Mucosa of rectum (tissue), 2 donors: Measurements from ENCODE around the gene NRF1.

Experiments used
- H3K27ac ChIP-seq, 2 donors: one replicate each; pipeline ENCODE4 v1.7.0; 2013; ENCODE audit warnings: inconsistent platforms in 2 of 2, low read depth in 2 of 2, low read length in 2 of 2
- H3K27me3 ChIP-seq, 2 donors: one replicate each; pipeline ENCODE4 v1.7.0; 2013; ENCODE audit warnings: low read length in 2 of 2; ENCODE audit not compliant: control insufficient read depth in 2 of 2, insufficient read depth in 2 of 2
- H3K36me3 ChIP-seq, 2 donors: one replicate each; pipeline ENCODE4 v1.7.0; 2013; ENCODE audit warnings: low read length in 2 of 2; ENCODE audit not compliant: control insufficient read depth in 2 of 2, insufficient read depth in 2 of 2
- H3K4me1 ChIP-seq, 2 donors: one replicate each; pipeline ENCODE4 v1.7.0; 2013; ENCODE audit warnings: low read length in 2 of 2, mild to moderate bottlenecking in 1 of 2; ENCODE audit not compliant: control insufficient read depth in 2 of 2, insufficient read depth in 2 of 2
- H3K4me3 ChIP-seq, 2 donors: one replicate each; pipeline ENCODE4 v1.7.0; 2013; ENCODE audit warnings: low read length in 2 of 2
- H3K9ac ChIP-seq, 2 donors: one replicate each; pipeline ENCODE4 v1.7.0; 2013; ENCODE audit warnings: low read length in 2 of 2, low read depth in 1 of 2, mild to moderate bottlenecking in 1 of 2
- H3K9me3 ChIP-seq, 2 donors: one replicate each; pipeline ENCODE4 v1.7.0; 2013; ENCODE audit warnings: low read length in 2 of 2; ENCODE audit not compliant: control insufficient read depth in 2 of 2
- donor health status: healthy.
- donor health status: Normal muscosa, but diverticular disease.

NRF1 gene

GRCh38 chr7:129702761-129703338 lies 91.3 kb downstream of the NRF1 start:
- no peak overlapping the region for H3K9ac ChIP-seq

GRCh38 chr7:129703751-129704150 lies 92.2 kb downstream of the NRF1 start:
- Histone ChIP-seq H3K4me1 (no peaks in the 10 kb centered on the region), H3K4me3 (no peak overlapping the region), H3K27me3 (no peaks in the 10 kb centered on the region), H3K36me3 (peaks cover 0 to 6% of the 10 kb centered on the region in 2 donors), H3K9me3 (no peaks in the 10 kb centered on the region), H3K9ac (no peak overlapping the region), H3K27ac (no peak overlapping the region)

More at GRCh38 chr7:129702761-129703338, 91.3 kb downstream of the NRF1 start:
- Histone ChIP-seq H3K27ac (no peak overlapping the region), H3K36me3 (peaks cover 0 to 4% of the 10 kb centered on the region in 2 donors), H3K27me3 (no peaks in the 10 kb centered on the region), H3K9me3 (no peaks in the 10 kb centered on the region), H3K4me1 (no peaks in the 10 kb centered on the region), H3K4me3 (no peak overlapping the region)

GRCh38 chr7:129707910-129708499 lies 96.5 kb downstream of the NRF1 start:
- H3K27ac ChIP-seq, result no peak overlapping the region
- no peak overlapping the region for H3K4me3 ChIP-seq
- no peaks in the 10 kb centered on the region for H3K4me1 ChIP-seq
- peaks cover 27 to 40% of the 10 kb centered on the region in 2 donors for H3K36me3 ChIP-seq
- H3K9ac ChIP-seq, result no peak overlapping the region
- no peaks in the 10 kb centered on the region for H3K9me3 ChIP-seq
- no peaks in the 10 kb centered on the region for H3K27me3 ChIP-seq

DNA sequence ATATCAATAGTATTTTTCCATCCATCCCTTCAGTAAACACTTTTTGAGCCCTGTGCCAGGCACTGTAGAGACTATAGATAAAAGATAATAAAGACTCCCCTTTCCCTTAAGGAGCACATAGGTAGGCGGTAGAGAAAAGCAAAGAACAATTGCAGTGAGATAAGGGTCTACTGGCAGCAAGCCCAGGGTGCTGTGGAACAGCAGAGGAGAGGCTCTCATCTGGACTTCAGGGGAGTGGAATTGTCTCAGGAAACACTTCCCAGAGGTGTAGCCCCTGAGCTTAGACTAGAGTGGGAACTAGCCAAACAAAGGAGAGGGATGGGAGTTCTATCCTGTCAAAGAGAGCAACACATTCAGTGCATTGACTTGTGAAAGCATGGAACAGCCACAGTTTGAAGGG lies 102.0 kb downstream of the NRF1 start:
- H3K27me3 ChIP-seq, result no peaks in the 10 kb centered on the region

GRCh38 chr7:129714514-129715063 lies 103.1 kb downstream of the NRF1 start:
- Histone ChIP-seq H3K4me1 (no peaks in the 10 kb centered on the region), H3K27me3 (no peaks in the 10 kb centered on the region), H3K27ac (no peak overlapping the region), H3K4me3 (no peak overlapping the region), H3K9me3 (no peaks in the 10 kb centered on the region), H3K36me3 (peaks cover 47 to 71% of the 10 kb centered on the region in 2 donors), H3K9ac (no peak overlapping the region)

More for the DNA sequence above, 102.0 kb downstream of the NRF1 start:
- H3K36me3 ChIP-seq, result peaks cover 48 to 75% of the 10 kb centered on the region in 2 donors
- H3K9ac ChIP-seq, result no peak overlapping the region
- no peak overlapping the region for H3K4me3 ChIP-seq
- no peaks in the 10 kb centered on the region for H3K9me3 ChIP-seq
- H3K4me1 ChIP-seq, result no peaks in the 10 kb centered on the region
- H3K27ac ChIP-seq, result no peak overlapping the region

- Histone ChIP-seq H3K4me3 (no peak overlapping the region), H3K27ac (no peak overlapping the region), H3K27me3 (no peaks in the 10 kb centered on the region), H3K4me1 (no peaks in the 10 kb centered on the region), H3K36me3 (peaks cover 26 to 38% of the 10 kb centered on the region in 2 donors), H3K9ac (no peak overlapping the region), H3K9me3 (no peaks in the 10 kb centered on the region)
These were observed 108.6 kb downstream of the NRF1 start for GRCh38 chr7:129719980-129720732.

DNA sequence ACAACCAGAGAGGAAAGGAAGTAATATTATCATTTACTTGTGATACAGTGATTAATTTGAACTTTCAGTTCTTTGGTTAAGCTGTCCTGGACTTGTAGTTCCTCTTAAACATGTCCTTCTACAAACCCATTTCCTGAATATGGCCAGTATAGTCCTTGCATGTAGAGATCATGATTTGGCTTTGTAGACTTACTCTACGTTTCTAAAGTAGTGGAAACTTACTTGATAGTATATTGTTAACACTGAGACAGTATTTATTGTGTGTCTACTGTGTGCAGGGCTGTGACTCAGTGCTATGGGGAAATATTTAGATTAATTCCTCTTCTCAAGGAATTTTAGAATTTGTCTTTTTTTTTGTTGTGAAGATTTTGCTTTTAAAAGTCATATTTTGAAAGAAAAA lies 109.5 kb downstream of the NRF1 start:
- H3K27ac ChIP-seq, result no peak overlapping the region
- no peaks in the 10 kb centered on the region for H3K4me1 ChIP-seq
- H3K9me3 ChIP-seq, result no peaks in the 10 kb centered on the region
- no peak overlapping the region for H3K9ac ChIP-seq
- no peaks in the 10 kb centered on the region for H3K27me3 ChIP-seq
- H3K36me3 ChIP-seq, result peaks cover 29 to 40% of the 10 kb centered on the region in 2 donors
- H3K4me3 ChIP-seq, result no peak overlapping the region

GRCh38 chr7:129723679-129724078 lies 112.2 kb downstream of the NRF1 start:
- Histone ChIP-seq H3K9ac (no peak overlapping the region), H3K4me3 (no peak overlapping the region), H3K36me3 (peaks cover 25 to 32% of the 10 kb centered on the region in 2 donors), H3K9me3 (no peaks in the 10 kb centered on the region), H3K4me1 (peaks cover 0 to 3% of the 10 kb centered on the region in 2 donors), H3K27me3 (no peaks in the 10 kb centered on the region), H3K27ac (no peak overlapping the region)

- Histone ChIP-seq H3K4me1 (peaks cover 0 to 8% of the 10 kb centered on the region in 2 donors), H3K9ac (no peak overlapping the region), H3K9me3 (no peaks in the 10 kb centered on the region), H3K4me3 (no peak overlapping the region), H3K27me3 (no peaks in the 10 kb centered on the region), H3K36me3 (peaks cover 28 to 30% of the 10 kb centered on the region in 2 donors), H3K27ac (no peak overlapping the region)
These were observed 113.3 kb downstream of the NRF1 start for GRCh38 chr7:129724796-129725195.

DNA sequence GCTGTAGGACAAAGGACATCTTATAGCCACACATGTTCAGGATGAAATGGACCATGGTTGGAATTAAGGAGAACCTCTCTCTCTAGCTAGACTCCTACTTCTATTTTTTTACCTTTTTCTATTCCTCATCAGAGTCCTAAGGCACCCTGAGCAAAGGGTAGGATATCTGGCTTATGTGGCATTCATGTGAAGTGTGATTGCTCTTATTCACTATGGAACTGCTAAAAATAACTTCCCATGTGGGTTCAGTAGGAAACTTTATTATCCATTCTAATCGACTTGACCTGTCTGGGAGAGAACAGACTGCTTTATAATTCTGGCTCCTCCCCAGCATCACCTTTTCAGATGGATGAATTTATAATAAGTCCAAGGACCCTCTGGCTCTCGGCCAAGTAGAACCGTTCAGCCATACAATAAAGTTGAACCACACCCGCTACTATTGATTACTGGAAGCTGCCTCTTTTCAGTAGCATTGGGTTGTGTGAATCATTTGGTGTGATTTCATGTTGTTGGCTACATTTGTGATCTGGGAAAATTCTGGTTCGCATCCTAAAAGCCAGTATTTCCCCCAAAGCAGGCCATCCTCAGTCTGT lies 117.5 kb downstream of the NRF1 start:
- Histone ChIP-seq H3K27me3 (no peaks in the 10 kb centered on the region), H3K27ac (no peak overlapping the region), H3K36me3 (peaks cover 27 to 31% of the 10 kb centered on the region in 2 donors), H3K9ac (no peak overlapping the region), H3K4me3 (no peak overlapping the region), H3K9me3 (no peaks in the 10 kb centered on the region), H3K4me1 (peaks cover 0 to 8% of the 10 kb centered on the region in 2 donors)
